Brain microvascular endothelial cell (primary cell): Measurements from ENCODE around the gene ANKRD11.

Experiments
- DNase-seq: peaks from one replicate; pipeline ENCODE4 v3.0.0-alpha.2; 2020
- H3K27ac ChIP-seq: fragments of 250-450 bp; sonication (Bioruptor Pico); 2 replicates; pipeline ENCODE4 v1.5.1; 2020; ENCODE audit warnings: mild to moderate bottlenecking, moderate library complexity
- H3K27me3 ChIP-seq: fragments of 250-450 bp; sonication (Bioruptor Pico); replicated peaks from 2 replicates; pipeline ENCODE4 v1.5.1; 2020; ENCODE audit warnings: mild to moderate bottlenecking
- H3K36me3 ChIP-seq: fragments of 250-450 bp; sonication (Bioruptor Pico); replicated peaks from 2 replicates; pipeline ENCODE4 v1.5.1; 2020; ENCODE audit warnings: mild to moderate bottlenecking
- H3K4me3 ChIP-seq: 2 replicates; pipeline ENCODE4 v1.5.1; 2011; ENCODE audit warnings: low read depth, mild to moderate bottlenecking, control low read depth, low read length, moderate library complexity
- CTCF ChIP-seq: IDR thresholded peaks from 2 replicates; pipeline ENCODE4 v1.5.1; 2011; ENCODE audit warnings: low read depth, mild to moderate bottlenecking, moderate library complexity, low read length, control low read depth, inconsistent platforms; ENCODE audit errors: missing control alignments
- in situ Hi-C: cut with HindIII; loops from 2 replicates; pipeline ENCODE4 v1.10.0; 2017; ENCODE audit warnings: low sequenced_read_pairs, low pct_ligation_motif_present

Gene ANKRD11

DNA sequence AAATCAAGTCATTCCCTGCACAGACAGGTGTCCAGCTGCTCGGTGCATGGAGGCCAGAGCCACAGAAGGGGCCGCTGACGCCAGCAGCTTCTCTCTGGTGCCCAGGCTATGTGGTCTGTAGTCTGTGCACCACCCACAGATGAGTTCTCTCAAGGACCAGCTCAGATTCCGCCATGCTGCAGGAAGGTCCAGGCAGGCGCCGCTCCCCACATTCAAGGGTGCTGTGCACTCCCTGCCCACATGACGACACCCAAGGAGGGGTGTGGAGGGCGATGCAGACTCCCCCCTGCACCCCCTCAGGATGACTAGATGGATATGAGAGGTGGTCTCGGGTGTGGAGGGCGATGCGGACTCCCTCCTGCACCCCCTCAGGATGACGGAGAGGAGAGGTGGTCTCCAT, 119.0 kb downstream of the ANKRD11 start:
- no peaks in the 10 kb centered on the region for H3K27me3 ChIP-seq
- in situ Hi-C loops, result no loop called here

DNA sequence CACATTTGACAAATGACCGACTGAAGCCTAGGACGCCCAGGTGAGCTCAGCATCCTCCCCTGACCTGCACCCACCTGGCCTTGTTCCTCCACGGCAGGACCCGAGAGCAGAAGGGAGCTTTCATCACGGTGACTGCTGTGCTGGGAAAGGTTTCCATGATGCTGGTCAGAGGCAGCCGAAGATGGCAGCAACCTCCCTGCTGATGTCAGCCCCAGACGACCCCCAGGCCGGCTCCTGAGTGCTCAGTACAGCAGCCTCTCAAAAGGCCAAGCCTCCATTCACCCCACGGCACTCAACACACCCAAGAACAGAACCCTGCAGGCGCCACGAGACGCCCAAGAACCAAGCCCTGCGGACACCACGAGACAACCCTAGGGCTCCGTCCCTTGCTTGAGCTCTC, 119.8 kb downstream of the ANKRD11 start:
- peak overlapping the region; percentile 75 for H3K27ac ChIP-seq
- TF ChIP-seq CTCF, result no peak
- H3K4me3 ChIP-seq, result no peak overlapping the region
- DNase-seq, result no peak
- peaks cover 13% of the 10 kb centered on the region for H3K36me3 ChIP-seq
- no peaks in the 10 kb centered on the region for H3K27me3 ChIP-seq
- in situ Hi-C loops, result no loop called here

More for the DNA sequence above, 119.0 kb downstream of the ANKRD11 start:
- Histone ChIP-seq H3K4me3 (no peak overlapping the region), H3K36me3 (peaks cover 13% of the 10 kb centered on the region), H3K27ac (peak overlapping the region; percentile 94)
- no peak for DNase-seq
- no peak for TF ChIP-seq CTCF

DNA sequence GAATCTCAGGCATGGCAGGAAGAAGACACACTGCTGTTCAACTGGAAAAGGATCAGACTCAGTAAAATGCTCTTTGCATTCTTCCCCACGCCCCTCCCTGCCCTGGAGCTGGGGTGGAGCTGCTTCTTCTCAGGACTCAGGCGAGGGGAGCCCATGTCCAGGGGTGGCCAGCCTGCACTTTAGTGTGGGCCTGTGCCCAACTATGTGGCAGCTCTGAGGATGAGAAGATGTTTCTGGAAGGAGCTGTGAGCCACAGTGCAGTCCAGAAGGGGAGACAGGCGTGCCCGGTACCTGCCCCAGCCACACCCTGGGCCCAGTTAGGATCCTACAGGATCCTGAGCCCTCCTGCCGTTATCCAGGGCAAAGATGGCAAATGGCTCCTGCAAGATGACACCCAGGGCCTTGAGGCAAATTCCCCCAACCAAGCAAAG, 120.3 kb downstream of the ANKRD11 start:
- Histone ChIP-seq H3K4me3 (no peak overlapping the region), H3K27me3 (no peaks in the 10 kb centered on the region), H3K27ac (peak overlapping the region; percentile 75), H3K36me3 (peaks cover 13% of the 10 kb centered on the region)
- in situ Hi-C loops, result no loop called here
- TF ChIP-seq CTCF, result no peak
- peak; percentile 39 for DNase-seq

GRCh38 chr16:89369266-89369895, 121.0 kb downstream of the ANKRD11 start:
- peak; percentile 51 for DNase-seq
- Histone ChIP-seq H3K36me3 (peaks cover 13% of the 10 kb centered on the region), H3K4me3 (no peak overlapping the region), H3K27me3 (no peaks in the 10 kb centered on the region), H3K27ac (peak overlapping the region; percentile 75)
- in situ Hi-C loops, result no loop called here
- TF ChIP-seq CTCF, result no peak

GRCh38 chr16:89368604-89369249, 121.6 kb downstream of the ANKRD11 start:
- peak overlapping the region; percentile 75 for H3K27ac ChIP-seq
- H3K36me3 ChIP-seq, result peaks cover 13% of the 10 kb centered on the region
- DNase-seq, result no peak
- no peak overlapping the region for H3K4me3 ChIP-seq
- H3K27me3 ChIP-seq, result no peaks in the 10 kb centered on the region
- in situ Hi-C loops, result no loop called here
- TF ChIP-seq CTCF, result no peak
